ENCODE results near the gene ADAMTS6. TPM values are rescaled to one million over a fixed set of nuclear protein-coding genes. Genes with fewer than 3 reads are reported as not detected.

Gene ADAMTS6
- total RNA-seq, 3 donors from 2014 or later, result 0.69 to 3.6 (median 1.4) TPM

DNA sequence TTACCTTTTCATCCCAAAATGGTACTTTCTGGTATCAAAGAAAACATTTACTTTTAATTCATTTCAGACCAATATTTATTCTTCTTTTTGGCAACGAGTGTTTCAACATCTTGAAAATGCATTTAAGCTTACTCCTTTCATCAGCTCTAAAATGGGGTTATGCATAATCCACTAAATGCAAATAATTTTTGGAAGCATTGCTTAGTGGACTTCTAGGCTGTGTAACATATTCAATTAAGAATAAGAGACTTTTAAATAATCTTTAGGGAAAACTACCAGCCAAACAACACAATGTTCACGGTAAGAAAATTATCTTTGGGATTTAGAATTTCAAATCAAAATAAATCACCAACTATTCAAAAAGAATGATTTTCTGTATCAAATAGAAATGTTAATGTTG is 118.2 kb downstream of the ADAMTS6 start:
- intact Hi-C loops (cut with DNase I, micrococcal nuclease), result no loop called here
- Histone ChIP-seq H3K4me1 (ENCODE audit: low read depth) (no peaks in the 10 kb centered on the region), H3K9me3 (no peaks in the 10 kb centered on the region), H3K36me3 (ENCODE audit: low read depth) (no peaks in the 10 kb centered on the region), H3K4me3 (no peak overlapping the region)
- ATAC-seq (no peak), DNase-seq (no peak)
- TF ChIP-seq, protein P1, sequence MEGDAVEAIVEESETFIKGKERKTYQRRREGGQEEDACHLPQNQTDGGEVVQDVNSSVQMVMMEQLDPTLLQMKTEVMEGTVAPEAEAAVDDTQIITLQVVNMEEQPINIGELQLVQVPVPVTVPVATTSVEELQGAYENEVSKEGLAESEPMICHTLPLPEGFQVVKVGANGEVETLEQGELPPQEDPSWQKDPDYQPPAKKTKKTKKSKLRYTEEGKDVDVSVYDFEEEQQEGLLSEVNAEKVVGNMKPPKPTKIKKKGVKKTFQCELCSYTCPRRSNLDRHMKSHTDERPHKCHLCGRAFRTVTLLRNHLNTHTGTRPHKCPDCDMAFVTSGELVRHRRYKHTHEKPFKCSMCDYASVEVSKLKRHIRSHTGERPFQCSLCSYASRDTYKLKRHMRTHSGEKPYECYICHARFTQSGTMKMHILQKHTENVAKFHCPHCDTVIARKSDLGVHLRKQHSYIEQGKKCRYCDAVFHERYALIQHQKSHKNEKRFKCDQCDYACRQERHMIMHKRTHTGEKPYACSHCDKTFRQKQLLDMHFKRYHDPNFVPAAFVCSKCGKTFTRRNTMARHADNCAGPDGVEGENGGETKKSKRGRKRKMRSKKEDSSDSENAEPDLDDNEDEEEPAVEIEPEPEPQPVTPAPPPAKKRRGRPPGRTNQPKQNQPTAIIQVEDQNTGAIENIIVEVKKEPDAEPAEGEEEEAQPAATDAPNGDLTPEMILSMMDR (IDR thresholded peaks at IDR 0.05), result no peak

DNA sequence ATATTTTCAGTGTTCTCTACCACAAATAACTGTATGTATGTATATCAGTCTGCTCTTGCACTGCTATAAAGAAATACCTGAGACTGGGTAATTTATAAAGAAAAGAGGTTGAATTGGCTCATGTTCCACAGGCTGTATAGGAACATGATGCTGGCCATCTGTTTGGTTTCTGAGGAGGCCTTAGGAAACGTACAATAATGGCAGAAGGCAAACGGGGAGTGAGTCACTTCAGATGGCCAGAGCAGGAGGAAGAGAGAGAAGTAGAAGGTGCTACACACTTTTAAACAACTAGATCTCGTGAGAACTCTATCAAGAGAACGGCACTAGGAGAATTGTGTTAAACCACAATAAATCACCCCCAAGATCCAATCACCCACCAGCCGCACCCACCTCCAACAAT is 121.7 kb downstream of the ADAMTS6 start:
- Histone ChIP-seq H3K36me3 (ENCODE audit: low read depth) (no peaks in the 10 kb centered on the region), H3K4me3 (no peak overlapping the region), H3K4me1 (ENCODE audit: low read depth) (no peaks in the 10 kb centered on the region), H3K9me3 (no peaks in the 10 kb centered on the region)
- intact Hi-C loops (cut with DNase I, micrococcal nuclease), result no loop called here
- DNase-seq (no peak), ATAC-seq (no peak)
- TF ChIP-seq, protein P1 (IDR thresholded peaks at IDR 0.05), result no peak

DNA sequence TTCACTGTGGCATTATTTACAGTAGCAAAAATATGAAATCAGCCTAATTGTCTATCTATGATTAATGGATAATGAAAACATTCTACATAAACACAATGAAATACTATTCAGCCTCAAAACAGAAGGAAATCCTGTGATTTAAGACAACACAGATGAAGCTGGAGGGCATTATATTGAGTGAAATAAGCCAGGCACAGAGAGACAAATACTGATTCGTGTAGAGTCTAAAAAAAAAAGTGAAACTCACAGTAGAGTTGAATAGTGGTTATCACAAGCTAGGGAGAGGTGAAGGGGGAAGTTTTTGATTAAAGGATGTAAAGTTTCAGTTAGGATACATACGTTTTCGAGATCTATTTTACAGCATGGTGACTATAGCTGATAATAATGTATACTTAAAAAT is 122.2 kb downstream of the ADAMTS6 start:
- DNase-seq (no peak), ATAC-seq (no peak)
- no peak overlapping the region for H3K4me3 ChIP-seq
- intact Hi-C loops (cut with DNase I, micrococcal nuclease), result no loop called here
- TF ChIP-seq, protein P1 (IDR thresholded peaks at IDR 0.05), result no peak
- no peaks in the 10 kb centered on the region for H3K4me1 ChIP-seq (ENCODE audit: low read depth)
- H3K9me3 ChIP-seq, result no peaks in the 10 kb centered on the region
- H3K36me3 ChIP-seq (ENCODE audit: low read depth), result no peaks in the 10 kb centered on the region

DNA sequence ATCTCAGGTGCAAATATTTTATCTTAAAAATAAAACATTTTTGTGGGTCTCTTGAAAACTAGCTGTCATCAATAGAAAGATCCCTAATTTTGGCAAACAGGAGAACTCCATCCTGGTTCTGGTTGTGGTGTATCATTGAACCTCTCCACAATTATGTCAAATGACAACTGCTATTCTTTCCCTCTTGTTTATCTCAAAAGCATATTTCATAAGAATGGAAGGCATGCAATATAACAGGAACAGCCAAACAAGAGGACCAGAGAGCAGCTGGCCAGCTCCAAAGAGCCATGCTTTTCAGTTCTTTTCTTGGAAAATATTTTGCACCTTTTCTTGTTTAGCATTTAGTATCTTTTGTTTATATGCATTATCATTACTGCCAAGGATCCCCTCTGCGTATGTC is 125.4 kb downstream of the ADAMTS6 start:
- no peaks in the 10 kb centered on the region for H3K36me3 ChIP-seq (ENCODE audit: low read depth)
- H3K4me1 ChIP-seq (ENCODE audit: low read depth), result no peaks in the 10 kb centered on the region
- DNase-seq (no peak), ATAC-seq (no peak)
- no peak overlapping the region for H3K4me3 ChIP-seq
- TF ChIP-seq, protein P1 (IDR thresholded peaks at IDR 0.05), result no peak
- intact Hi-C loops (cut with DNase I, micrococcal nuclease), result no loop called here
- H3K9me3 ChIP-seq, result no peaks in the 10 kb centered on the region

DNA sequence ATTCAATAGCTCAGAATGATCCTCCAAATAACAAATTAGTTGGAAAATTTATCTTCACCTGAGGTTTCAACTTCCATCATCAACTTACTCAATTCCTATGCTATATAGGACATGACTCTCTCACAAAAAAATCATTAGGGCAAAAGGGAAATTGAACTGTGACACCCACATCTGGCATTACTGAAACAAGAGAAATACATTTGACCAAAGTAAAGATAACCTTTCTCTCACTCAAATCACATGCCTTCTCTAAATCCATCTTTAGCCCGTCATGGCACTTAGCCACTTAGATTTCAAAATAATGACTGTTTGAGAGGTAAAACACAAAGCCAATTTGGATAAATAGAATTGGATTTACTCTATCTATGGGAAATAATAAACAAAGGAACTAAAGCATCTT is 126.4 kb downstream of the ADAMTS6 start:
- DNase-seq (no peak), ATAC-seq (no peak)
- Histone ChIP-seq H3K36me3 (ENCODE audit: low read depth) (no peaks in the 10 kb centered on the region), H3K9me3 (no peaks in the 10 kb centered on the region), H3K4me3 (no peak overlapping the region), H3K4me1 (ENCODE audit: low read depth) (no peaks in the 10 kb centered on the region)
- intact Hi-C loops (cut with DNase I, micrococcal nuclease), result no loop called here
- TF ChIP-seq, protein P1 (IDR thresholded peaks at IDR 0.05), result no peak

DNA sequence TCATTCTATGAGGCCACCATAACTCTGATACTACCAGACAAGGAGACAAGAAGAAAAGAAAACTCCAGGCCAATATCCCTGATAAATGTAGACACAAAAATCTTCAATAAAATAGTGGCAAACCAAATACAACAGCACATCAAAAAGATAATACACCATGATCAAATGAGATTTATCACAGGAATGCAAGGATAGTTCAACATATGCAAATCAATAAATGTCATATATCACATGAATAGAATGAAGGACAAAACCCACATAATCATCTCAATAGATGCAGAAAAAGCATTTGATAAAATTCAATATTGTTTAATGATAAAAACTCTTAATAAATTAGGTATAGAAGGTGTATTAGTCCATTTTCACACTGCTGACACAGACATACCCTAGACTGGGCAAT is 139.9 kb downstream of the ADAMTS6 start:
- TF ChIP-seq, protein P1 (IDR thresholded peaks at IDR 0.05), result no peak
- DNase-seq, result no peak
- no peak for ATAC-seq
- H3K9me3 ChIP-seq, result peaks cover 13% of the 10 kb centered on the region
- no peak overlapping the region for H3K4me3 ChIP-seq
- H3K36me3 ChIP-seq (ENCODE audit: low read depth), result no peaks in the 10 kb centered on the region
- intact Hi-C loops (cut with DNase I, micrococcal nuclease), result no loop called here
- no peaks in the 10 kb centered on the region for H3K4me1 ChIP-seq (ENCODE audit: low read depth)

All from mucosa of descending colon (tissue), 3 donors.